Amygdala (tissue), 56 donors: ENCODE results near the gene TNNT1.
A peak's percentile ranks its signal among the peaks of the same experiment; 100 is the strongest.
"Not testable (repeated sequence)": the region's sequence is repeated elsewhere in the genome, so short reads cannot be mapped to it uniquely, and the experiment has no call there.

Source experiments
- DNase-seq, 56 donors: peaks; one replicate each; lab custom pipeline; 2025; lab: John Stamatoyannopoulos, UW

TNNT1 gene

GRCh38 chr19:55149078-55150003 lies at the start of gene TNNT1:
Gene TNNT1 (minus strand): TSS chr19:55149206. CDS start chr19:55147157, 2,049 bp downstream.
- no peak for DNase-seq

DNA sequence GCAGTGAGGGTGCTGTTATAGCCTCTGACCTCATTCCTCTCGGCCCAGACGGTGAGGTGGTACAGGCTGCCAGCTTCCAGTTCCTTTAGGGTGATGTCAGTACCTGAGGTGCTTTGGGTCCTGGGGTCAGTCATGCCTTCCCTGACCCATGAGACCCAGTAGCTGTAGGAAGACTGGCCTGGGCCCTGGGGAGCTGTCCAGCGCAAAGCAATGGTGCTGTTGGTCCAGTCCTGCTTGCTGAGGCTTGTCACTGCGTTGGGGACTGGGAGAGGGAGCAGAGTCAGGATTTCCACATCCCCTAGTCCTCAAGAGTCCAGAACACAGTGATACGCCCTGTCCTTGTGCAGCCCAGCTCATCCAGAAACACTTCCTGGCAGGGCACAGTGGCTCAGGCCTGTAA lies 49.6 kb upstream of the TNNT1 start:
- DNase-seq = no peak

- DNase-seq = peak in 1 of 56 donors; percentile 9
Measured at GRCh38 chr19:55197528-55197927, 48.5 kb upstream of the TNNT1 start.

DNA sequence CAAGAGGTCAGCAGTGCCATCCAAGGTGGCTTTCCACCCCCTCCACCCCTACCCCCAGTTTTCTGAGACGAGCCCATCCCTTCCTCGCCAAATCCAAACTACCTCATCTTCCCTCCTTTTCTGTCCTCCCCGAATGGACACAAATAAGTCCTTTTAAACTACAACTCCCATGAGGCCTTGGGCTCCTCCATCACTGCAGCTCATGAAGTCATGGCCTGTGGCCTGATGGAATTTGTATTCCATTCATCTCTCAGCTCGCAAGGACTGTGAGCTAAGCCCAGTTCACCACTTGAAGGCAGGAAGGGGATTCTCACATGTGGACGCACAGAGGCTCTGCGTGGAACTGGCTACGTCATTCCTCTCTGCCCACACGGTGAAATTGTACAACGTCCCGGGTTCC lies 47.8 kb upstream of the TNNT1 start:
- DNase-seq = no peak

- DNase-seq = peak in 28 of 56 donors; percentile 3 to 71 (median 38)
Measured at GRCh38 chr19:55193481-55193880, 44.5 kb upstream of the TNNT1 start.

DNA sequence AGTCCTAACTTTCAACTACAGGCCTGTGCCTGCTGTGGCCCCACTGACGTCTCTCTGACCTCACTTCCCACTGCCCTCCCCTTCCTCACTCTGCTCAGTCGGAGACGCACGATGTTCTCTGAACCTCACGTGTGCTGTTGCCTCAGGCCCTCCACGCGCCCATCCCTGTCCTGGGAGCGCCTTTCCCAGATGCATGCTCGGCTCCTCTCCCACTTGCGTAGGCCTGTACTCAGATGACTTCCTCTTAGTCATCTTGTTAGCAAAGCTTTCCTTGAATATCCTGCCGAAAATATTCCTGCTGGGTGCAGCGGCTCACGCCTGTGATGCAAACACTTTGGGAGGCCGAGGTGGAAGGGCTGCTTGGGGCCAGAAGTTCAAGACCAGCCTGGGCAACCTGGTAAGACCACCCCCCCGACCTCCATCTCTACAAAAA lies 40.4 kb upstream of the TNNT1 start:
- DNase-seq = peak in 30 of 56 donors; percentile 11 to 61 (median 25)

DNA sequence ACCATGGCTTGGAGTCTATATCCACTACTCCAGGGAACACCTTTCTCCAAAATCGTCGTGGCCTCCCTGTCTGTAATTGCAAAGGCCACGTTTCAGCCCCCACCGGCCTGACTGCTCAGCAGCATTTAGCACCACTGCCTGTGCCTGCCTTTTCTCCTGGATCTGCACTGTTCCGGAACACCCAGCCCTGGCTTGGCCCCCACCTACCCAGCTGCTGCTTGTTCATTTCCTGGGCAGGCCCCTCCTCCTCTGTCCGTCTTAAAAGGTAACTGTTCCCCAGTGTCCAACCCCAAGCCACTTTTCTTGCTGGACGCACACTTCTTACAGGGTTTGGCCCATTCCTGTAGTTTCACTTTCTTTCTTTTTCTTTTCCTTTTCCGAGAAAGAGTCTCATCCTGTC lies 39.6 kb upstream of the TNNT1 start:
- DNase-seq = no peak

DNA sequence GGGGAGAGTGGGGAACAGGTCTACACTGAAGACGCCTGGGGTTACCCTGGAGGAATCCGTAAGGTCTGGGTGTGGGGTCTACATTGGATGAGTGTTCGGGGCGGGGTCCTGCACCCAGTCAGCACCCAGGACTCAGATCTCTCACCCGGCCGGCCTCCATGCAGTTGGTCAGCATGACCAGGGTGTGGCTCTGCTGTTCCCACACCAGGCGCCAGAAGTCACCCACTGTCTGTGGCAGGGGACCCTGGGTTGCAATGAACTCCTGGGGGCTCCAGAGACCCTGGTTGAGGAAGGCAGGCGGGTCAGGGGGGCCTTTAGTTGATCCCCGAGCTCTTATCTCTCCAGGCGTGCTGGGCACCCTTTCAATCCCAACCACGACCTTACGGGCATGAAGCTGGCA lies 37.1 kb upstream of the TNNT1 start:
- DNase-seq = no peak

DNA sequence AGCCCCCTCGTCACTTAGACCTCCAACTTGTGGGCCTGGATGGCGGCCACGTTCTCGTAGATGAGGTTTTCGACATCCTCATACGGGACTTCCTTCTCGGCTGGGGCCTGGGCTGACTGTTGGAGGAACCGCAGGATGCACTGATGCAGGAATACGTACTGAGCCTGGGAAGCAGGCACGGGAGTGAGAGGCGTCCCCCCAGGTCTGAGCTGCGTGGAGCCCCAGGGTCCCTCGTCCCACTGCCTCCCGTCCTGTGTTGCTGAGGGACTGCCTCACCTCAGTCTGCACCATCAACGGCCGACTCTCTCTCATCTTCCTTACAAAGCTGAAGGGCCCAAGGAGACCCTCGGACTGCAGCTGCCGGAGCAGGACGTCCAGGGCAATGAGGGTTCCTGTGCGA lies 32.7 kb upstream of the TNNT1 start:
- no peak for DNase-seq

- DNase-seq = peak in 13 of 56 donors; percentile 9 to 47 (median 28)
Measured at GRCh38 chr19:55179606-55180484, 30.8 kb upstream of the TNNT1 start, which contains the start of gene SYT5. Gene SYT5 (minus strand): TSS chr19:55180289. CDS start chr19:55179041, 1,248 bp downstream.

GRCh38 chr19:55178781-55179599 lies 30.0 kb upstream of the TNNT1 start:
- peak in 55 of 56 donors; percentile 9 to 90 (median 78) for DNase-seq

DNA sequence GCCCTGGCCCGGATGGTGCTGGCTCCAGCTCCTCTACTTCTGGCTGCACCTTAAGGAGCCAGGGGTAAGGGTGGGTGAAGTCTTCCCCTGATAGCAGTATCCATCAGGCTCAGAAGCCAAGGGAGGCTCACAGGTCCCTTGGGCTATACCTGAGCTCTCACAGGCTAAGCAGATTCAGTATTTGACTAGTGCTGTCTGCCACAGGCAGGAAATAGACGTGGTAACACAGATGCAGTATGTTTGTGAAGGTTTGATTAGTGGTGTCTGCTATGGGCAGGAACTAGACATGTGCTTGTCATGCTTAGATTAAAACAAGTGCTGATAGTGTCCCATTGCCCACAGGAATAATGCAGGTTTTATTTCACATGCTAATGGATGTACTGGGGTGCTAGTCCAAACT lies 27.1 kb upstream of the TNNT1 start:
- DNase-seq = no peak

GRCh38 chr19:55175117-55175867 lies 26.3 kb upstream of the TNNT1 start:
- peak in 6 of 56 donors; percentile 4 to 25 (median 12) for DNase-seq

DNA sequence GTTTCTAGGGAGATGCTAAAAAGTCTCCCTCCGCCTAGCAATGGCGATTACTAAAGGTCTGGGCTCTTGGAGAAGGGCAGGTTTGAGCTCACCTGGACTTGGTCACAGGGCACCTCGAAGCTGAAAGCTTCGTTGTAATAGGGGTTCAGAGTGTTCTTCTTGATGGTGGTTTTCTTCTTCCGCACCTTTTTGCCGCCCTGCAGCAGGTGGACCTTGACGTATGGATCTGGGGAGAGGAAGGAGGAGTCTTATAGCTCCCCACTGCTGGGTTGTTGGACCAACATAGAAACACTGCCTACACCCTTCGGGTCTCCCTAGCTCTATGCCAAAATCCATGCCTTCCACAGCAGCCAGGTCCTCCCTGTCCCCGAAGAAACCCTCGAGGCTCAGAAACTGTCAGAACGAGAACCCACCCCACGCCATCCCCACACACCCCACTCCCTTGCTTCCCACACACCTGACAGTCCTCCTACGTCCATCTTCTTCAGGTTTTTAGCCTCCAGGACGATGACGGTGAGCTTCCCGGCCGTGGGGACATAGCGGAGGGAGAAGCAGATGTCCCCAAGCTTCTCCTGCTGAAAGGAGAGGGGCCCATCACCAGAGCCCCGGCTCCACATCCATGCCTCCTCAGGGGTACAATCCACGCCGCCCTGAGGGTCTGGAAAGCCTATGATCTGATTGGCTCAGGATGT lies 25.6 kb upstream of the TNNT1 start:
- DNase-seq = peak in 5 of 56 donors; percentile 2 to 27 (median 15)

GRCh38 chr19:55173714-55174409 lies 24.9 kb upstream of the TNNT1 start:
- peak in 17 of 56 donors; percentile 4 to 61 (median 17) for DNase-seq

DNA sequence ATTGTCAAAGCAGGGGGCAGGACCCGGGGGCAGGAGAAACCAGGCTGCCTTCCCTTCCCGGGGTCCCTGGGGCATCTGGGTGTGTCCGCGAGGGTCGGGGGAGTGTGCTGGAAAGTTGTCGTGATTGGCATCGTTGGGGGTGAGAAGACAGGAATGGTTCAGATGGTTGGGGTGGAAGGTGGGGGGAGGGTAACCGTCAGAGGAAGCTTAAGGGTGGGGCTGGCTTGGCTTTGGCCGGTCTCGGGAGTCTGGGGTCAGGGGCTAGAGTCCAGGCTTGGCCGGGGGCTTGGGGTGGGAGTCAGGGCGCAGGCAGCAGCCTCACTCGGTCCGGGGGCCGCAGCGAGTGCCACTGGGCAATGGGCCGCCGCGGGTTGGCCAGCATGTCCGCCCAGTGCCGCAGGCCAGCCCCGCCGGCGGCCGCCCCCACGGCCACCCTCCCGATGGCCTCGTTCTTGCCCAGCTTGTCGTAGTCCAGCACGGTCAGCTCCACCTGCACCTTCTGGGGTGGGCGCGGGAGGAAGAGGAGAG lies 24.2 kb upstream of the TNNT1 start:
- DNase-seq = no peak

- no peak for DNase-seq
Measured at GRCh38 chr19:55172741-55173140, 23.7 kb upstream of the TNNT1 start.

GRCh38 chr19:55172318-55172717 lies 23.3 kb upstream of the TNNT1 start:
- not testable (repeated sequence) for DNase-seq
